Measurements from ENCODE around the gene IRF5. TPM values are rescaled to one million over a fixed set of nuclear protein-coding genes. Genes with fewer than 3 reads are reported as not detected.

Gene IRF5
- total RNA-seq, 1 experiment from 2014 or later = 0.66 TPM

GRCh38 chr7:128909625-128910568 is 27.8 kb upstream of the IRF5 start:
- POLR2A ChIA-PET = interaction anchor here (0.6 to 0.9 kb wide), 2 partner anchors 47 to 102 kb away, joined by 3 to 8 read pairs; partner anchors contain the start of gene ATP6V1F
- peaks cover 64% of the 10 kb centered on the region for H3K27me3 Mint-ChIP-seq (ENCODE audit: low read depth)
- peaks cover 28% of the 10 kb centered on the region for H3K4me1 Mint-ChIP-seq
- peak; percentile 41 for ATAC-seq
- 0 out of 2 replicates have a peak, but pooled peaks have one; percentile 56 for TF ChIP-seq MAX (CRISPR knock-in tag; IDR thresholded peaks at IDR 0.05)
- TF ChIP-seq SOX15 (CRISPR knock-in tag; IDR thresholded peaks at IDR 0.05) = no peak
- 0 out of 2 replicates have a peak, but pooled peaks have one; percentile 8 for TF ChIP-seq ETV6 (CRISPR knock-in tag; IDR thresholded peaks at IDR 0.05)
- H3K36me3 Mint-ChIP-seq = no peaks in the 10 kb centered on the region
- peak overlapping the region; percentile 72 for H3K4me3 Mint-ChIP-seq
- H3K27ac Mint-ChIP-seq = no peak overlapping the region
- peak; percentile 52 for DNase-seq (ENCODE audit: low spot score)
- H3K9me3 Mint-ChIP-seq = no peaks in the 10 kb centered on the region
- CTCF ChIA-PET = interaction anchor here (0.5 to 4.7 kb wide), 20 partner anchors 13 to 522 kb away, joined by 3 to 64 read pairs (median 4); partner anchors contain the start of gene HILPDA

GRCh38 chr7:128910569-128910945 is 27.2 kb upstream of the IRF5 start, which contains the start of gene KCP:
Gene KCP (minus strand): TSS chr7:128910709. CDS start chr7:128910676, 33 bp downstream.
- peak; percentile 51 for DNase-seq (ENCODE audit: low spot score)
- ChIA-PET POLR2A (interaction anchor here (0.6 to 1.1 kb wide), 3 partner anchors 8 to 102 kb away, joined by 3 to 8 read pairs (median 3); partner anchors contain the start of gene ATP6V1F), CTCF (interaction anchor here (0.5 to 4.7 kb wide), 20 partner anchors 12 to 523 kb away, joined by 3 to 64 read pairs (median 4); partner anchors contain the start of gene HILPDA)
- no peaks in the 10 kb centered on the region for H3K36me3 Mint-ChIP-seq
- H3K27ac Mint-ChIP-seq = peak within 1 kb of the TSS; percentile 78; the same call in 1 of the 2 replicates
- no peaks in the 10 kb centered on the region for H3K9me3 Mint-ChIP-seq
- H3K4me3 Mint-ChIP-seq = peak within 1 kb of the TSS; percentile 72
- TF ChIP-seq FOXP4 (CRISPR knock-in tag; IDR thresholded peaks at IDR 0.05) (0 out of 2 replicates have a peak, but pooled peaks have one; percentile 58), HMGXB4 (CRISPR knock-in tag; IDR thresholded peaks at IDR 0.05) (peak; percentile 60; the same call in 1 of the 2 replicates), SP1 (CRISPR knock-in tag; conservative IDR thresholded peaks at IDR 0.05) (no peak), ZNF317 (CRISPR knock-in tag; IDR thresholded peaks at IDR 0.05; ENCODE audit: borderline replicate concordance, low read depth) (peak; percentile 54; the same call in 1 of the 2 replicates), GTF2I (CRISPR knock-in tag; conservative IDR thresholded peaks at IDR 0.05) (no peak), MAX (CRISPR knock-in tag; IDR thresholded peaks at IDR 0.05) (peak; percentile 9; the same call in 1 of the 2 replicates), ZNF423 (CRISPR knock-in tag; IDR thresholded peaks at IDR 0.05) (peak; percentile 32; the same call in 1 of the 2 replicates), ZNF263 (CRISPR knock-in tag; IDR thresholded peaks at IDR 0.05; ENCODE audit: low read depth) (peak; percentile 52; the same call in 1 of the 2 replicates)
- peaks cover 68% of the 10 kb centered on the region for H3K27me3 Mint-ChIP-seq (ENCODE audit: low read depth)
- peak; percentile 5 for ATAC-seq
- H3K4me1 Mint-ChIP-seq = peaks cover 31% of the 10 kb centered on the region

- TF ChIP-seq MYBL2 (CRISPR knock-in tag; IDR thresholded peaks at IDR 0.05) = no peak
- TF ChIP-seq ZNF232 (CRISPR knock-in tag; IDR thresholded peaks at IDR 0.05) = 0 out of 2 replicates have a peak, but pooled peaks have one; percentile 37
- H3K4me1 Mint-ChIP-seq = peaks cover 31% of the 10 kb centered on the region
- H3K9me3 Mint-ChIP-seq = no peaks in the 10 kb centered on the region
- H3K4me3 Mint-ChIP-seq = peak overlapping the region; percentile 72
- peak; percentile 45 for DNase-seq (ENCODE audit: low spot score)
- H3K27ac Mint-ChIP-seq = peak overlapping the region; percentile 78; the same call in 1 of the 2 replicates
- H3K27me3 Mint-ChIP-seq (ENCODE audit: low read depth) = peaks cover 74% of the 10 kb centered on the region
- CTCF ChIA-PET = interaction anchor here (0.6 to 4.7 kb wide), 17 partner anchors 9 to 531 kb away, joined by 3 to 64 read pairs (median 5); partner anchors contain the start of gene IRF5
- H3K36me3 Mint-ChIP-seq = no peaks in the 10 kb centered on the region
- peak; percentile 65 for ATAC-seq
- POLR2A ChIA-PET = interaction anchor here (1.1 kb wide), 1 partner anchor 9 kb away, joined by 3 read pairs; no protein-coding TSS in a partner anchor
Measured at GRCh38 chr7:128911423-128912031, 26.2 kb upstream of the IRF5 start.
